SK-N-SH (cell line): ENCODE data around the gene ANO2. TPM values are rescaled to one million over a fixed set of nuclear protein-coding genes. Genes with fewer than 3 reads are reported as not detected.

Experiments used
- CTCF ChIA-PET: fragments of 300-600, 350-600 bp; formaldehyde crosslinking; extraction: SDS; loops from one replicate; lab custom pipeline; 2021; lab: Yijun Ruan, JAX
- POLR2A ChIA-PET: fragments of 350-600 bp; sonication (Branson Sonifier 250); formaldehyde crosslinking; extraction: SDS; loops from one replicate; lab custom pipeline; 2020; ENCODE audit warnings: antibody characterized with exemption, inconsistent platforms; lab: Yijun Ruan, JAX
- DNase-seq: peaks from one replicate; pipeline ENCODE4 v3.0.0; 2012
- H2AFZ ChIP-seq: fragments of 200-600 bp; sonication (generic); 2 replicates; pipeline ENCODE4 v1.8.1; 2016; ENCODE audit warnings: antibody characterized with exemption, mild to moderate bottlenecking, low read depth
- H3F3A ChIP-seq: fragments of 200-600 bp; sonication (generic); replicated peaks from 2 replicates; pipeline ENCODE3; 2016; ENCODE audit warnings: antibody characterized with exemption, mild to moderate bottlenecking; ENCODE audit not compliant: insufficient read depth
- H3K27ac ChIP-seq, 2 experiments: fragments of 200-500 bp in 1 of 2; fragments of 200-600 bp in 1 of 2; sonication (Bioruptor generic) in 1 of 2; sonication (generic), shearing (Covaris generic) in 1 of 2; 2 replicates each; pipeline versions ENCODE4 v1.5.1 to v1.6.1; 2014 to 2016; ENCODE audit warnings: low read depth in 2 of 2, inconsistent platforms in 1 of 2, low read length in 1 of 2, mild to moderate bottlenecking in 1 of 2, mixed read lengths in 1 of 2
- H3K27me3 ChIP-seq: fragments of 200-600 bp; sonication (generic), shearing (Covaris generic); 2 replicates; pipeline ENCODE4 v1.6.1; 2016; ENCODE audit warnings: mixed run types; ENCODE audit not compliant: insufficient read depth
- H3K36me3 ChIP-seq, 2 experiments: fragments of 200-500 bp in 1 of 2; fragments of 200-600 bp in 1 of 2; sonication (Bioruptor generic) in 1 of 2; sonication (generic) in 1 of 2; replicated peaks in 1 of 2; 2 replicates each; pipeline versions ENCODE3 to v1.5.1; 2014 to 2016; ENCODE audit warnings: low read length in 1 of 2, mild to moderate bottlenecking in 1 of 2; ENCODE audit not compliant: insufficient read depth in 2 of 2, control insufficient read depth in 1 of 2
- H3K4me1 ChIP-seq, 2 experiments: fragments of 200-500 bp in 1 of 2; fragments of 200-600 bp in 1 of 2; sonication (Bioruptor generic) in 1 of 2; sonication (generic), shearing (Covaris generic) in 1 of 2; 2 replicates each; pipeline versions ENCODE4 v1.5.1 to v1.6.1; 2014 to 2016; ENCODE audit warnings: low read depth in 1 of 2, low read length in 1 of 2, mixed run types in 1 of 2; ENCODE audit not compliant: insufficient read depth in 2 of 2, control insufficient read depth in 1 of 2
- H3K4me2 ChIP-seq: fragments of 200-600 bp; sonication (generic), shearing (Covaris generic); 2 replicates; pipeline ENCODE4 v1.6.1; 2017; ENCODE audit warnings: mixed run types
- H3K4me3 ChIP-seq, 2 experiments: fragments of 200-500 bp in 1 of 2; fragments of 200-600 bp in 1 of 2; sonication (Bioruptor generic) in 1 of 2; sonication (generic), shearing (Covaris generic) in 1 of 2; 2 replicates each; pipeline versions ENCODE4 v1.5.1 to v1.8.1; 2014 to 2016; ENCODE audit warnings: low read depth in 2 of 2, inconsistent platforms in 1 of 2, low read length in 1 of 2, mild to moderate bottlenecking in 1 of 2, mixed read lengths in 1 of 2, moderate library complexity in 1 of 2
- H3K79me2 ChIP-seq: fragments of 200-600 bp; sonication (generic); 2 replicates; pipeline ENCODE4 v1.8.1; 2017; ENCODE audit warnings: mild to moderate bottlenecking; ENCODE audit not compliant: insufficient read depth
- H3K9ac ChIP-seq: fragments of 200-600 bp; sonication (generic); 2 replicates; pipeline ENCODE4 v1.6.1; 2017; ENCODE audit warnings: mixed run types
- H3K9me2 ChIP-seq: fragments of 200-600 bp; sonication (generic); 2 replicates; pipeline ENCODE4 v1.6.1; 2017; ENCODE audit warnings: mixed run types
- H3K9me3 ChIP-seq: fragments of 200-600 bp; sonication (generic); 2 replicates; pipeline ENCODE4 v1.6.1; 2017; ENCODE audit warnings: mixed run types, mild to moderate bottlenecking, moderate library complexity
- H4K20me1 ChIP-seq: fragments of 200-600 bp; sonication (generic); 2 replicates; pipeline ENCODE4 v1.6.1; 2017; ENCODE audit warnings: mild to moderate bottlenecking, mixed run types; ENCODE audit not compliant: insufficient read depth
- CHD2 ChIP-seq: fragments of 150-350 bp; IDR thresholded peaks from 2 replicates; pipeline ENCODE4 v1.6.1; 2018; ENCODE audit warnings: low read length; ENCODE audit not compliant: partially characterized antibody
- ELF1 ChIP-seq: IDR thresholded peaks from 2 replicates; pipeline ENCODE4 v1.4.0; 2012
- EP300 ChIP-seq, 2 experiments: IDR thresholded peaks; 2 replicates each; pipeline versions ENCODE4 v1.4.0 to v1.6.1; 2012; ENCODE audit warnings: borderline replicate concordance in 1 of 2, low read depth in 1 of 2, low read length in 1 of 2
- EZH2phosphoT487 ChIP-seq: fragments of 200-600 bp; sonication (generic); IDR thresholded peaks from 2 replicates; pipeline ENCODE4 v1.6.1; 2017; ENCODE audit warnings: low read depth, mixed run types, mild to moderate bottlenecking, antibody characterized with exemption, moderate library complexity, borderline replicate concordance
- FOSL2 ChIP-seq: IDR thresholded peaks from 2 replicates; pipeline ENCODE4 v1.4.0; 2012; ENCODE audit warnings: low read depth, mild to moderate bottlenecking, moderate library complexity, borderline replicate concordance
- FOXJ3 ChIP-seq: sonication (generic); formaldehyde crosslinking; IDR thresholded peaks from 2 replicates; pipeline ENCODE4 v1.5.1; 2020; ENCODE audit warnings: mild to moderate bottlenecking, missing genetic modification reagents
- JUND ChIP-seq: IDR thresholded peaks from 2 replicates; pipeline ENCODE4 v1.4.0; 2012
- NRF1 ChIP-seq: IDR thresholded peaks from 2 replicates; pipeline ENCODE4 v1.6.1; 2012; ENCODE audit warnings: low read depth, mild to moderate bottlenecking, low read length
- POLR2AphosphoS5 ChIP-seq: IDR thresholded peaks from 2 replicates; pipeline ENCODE4 v1.6.1; 2012; ENCODE audit warnings: low read depth, low read length
- RCOR1 ChIP-seq: fragments of 150-350 bp; IDR thresholded peaks from 2 replicates; pipeline ENCODE4 v1.6.1; 2017; ENCODE audit warnings: antibody characterized with exemption, low read length
- RFX5 ChIP-seq: IDR thresholded peaks from 2 replicates; pipeline ENCODE4 v1.6.1; 2012; ENCODE audit warnings: mild to moderate bottlenecking, improper control_type of control experiment, low read length
- SMC3 ChIP-seq: IDR thresholded peaks from 2 replicates; pipeline ENCODE4 v1.6.1; 2012; ENCODE audit warnings: low read depth, low read length, improper control_type of control experiment
- TEAD4 ChIP-seq: IDR thresholded peaks from 2 replicates; pipeline ENCODE4 v1.4.0; 2012; ENCODE audit warnings: mild to moderate bottlenecking, borderline replicate concordance; ENCODE audit not compliant: insufficient read depth
- YY1 ChIP-seq: IDR thresholded peaks from 2 replicates; pipeline ENCODE4 v1.4.0; 2012; ENCODE audit warnings: low read depth, mild to moderate bottlenecking
- WGBS: methylation state at CpG from one replicate; pipeline ENCODE4 v1.1.6; 2017; ENCODE audit warnings: low lambda C conversion rate; 5-methylcytosine and 5-hydroxymethylcytosine counted together
- polyA plus RNA-seq, 3 experiments: library from polyadenylated mRNA; depleted of rRNA; stranded (reverse); fragments of >200 nt; gene quantifications; 2 replicates each; pipeline ENCODE4 v1.2.3, GENCODE V29; 2012
- TF ChIP-seq, protein P1 (sequence below): fragments of 200-600 bp; sonication (generic); IDR thresholded peaks from 2 replicates; pipeline ENCODE4 v1.6.1; 2017; ENCODE audit warnings: antibody characterized with exemption, mild to moderate bottlenecking, moderate library complexity
- TF ChIP-seq, protein P2 (sequence below): IDR thresholded peaks from 2 replicates; pipeline ENCODE4 v1.4.0; 2012; ENCODE audit warnings: low read depth
- TF ChIP-seq, protein P3 (sequence below): fragments of 150-350 bp; IDR thresholded peaks from 2 replicates; pipeline ENCODE4 v1.6.1; 2017; ENCODE audit warnings: antibody characterized with exemption, low read length, low read depth, borderline replicate concordance
- TF ChIP-seq, protein P4 (sequence below): IDR thresholded peaks from 2 replicates; pipeline ENCODE4 v1.4.0; 2012; ENCODE audit warnings: low read depth, borderline replicate concordance
- TF ChIP-seq, protein P5 (sequence below): IDR thresholded peaks from 2 replicates; pipeline ENCODE4; 2012
- TF ChIP-seq, protein P6 (sequence below): fragments of 150-350 bp; IDR thresholded peaks from 2 replicates; pipeline ENCODE4 v1.6.1; 2016; ENCODE audit warnings: mild to moderate bottlenecking, low read depth, low read length

Gene ANO2
- polyA plus RNA-seq, 1 of the 3 experiments (the other 2 are of a cell fraction), result not detected

DNA sequence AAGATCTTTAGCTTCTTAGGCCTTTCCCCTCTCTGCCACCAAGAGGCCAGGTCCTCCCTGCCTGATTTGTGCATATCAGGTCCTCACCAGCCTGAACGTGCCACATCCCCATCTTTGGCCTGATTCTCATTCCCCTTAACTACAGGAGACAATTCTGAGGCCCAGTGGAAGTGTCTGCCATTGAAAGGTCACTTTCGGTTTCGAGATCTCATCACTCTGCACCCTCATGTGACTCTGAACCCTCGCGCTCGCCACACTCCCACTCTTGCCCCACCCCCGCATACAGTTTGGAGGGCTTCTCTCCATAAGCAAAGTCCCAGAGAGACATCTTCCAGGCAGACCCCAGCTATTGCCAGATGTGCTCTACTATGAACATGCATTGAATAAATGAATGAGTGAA is 324.2 kb downstream of the ANO2 start:
- DNase-seq, result no peak
- no peak overlapping the region for H3K4me2 ChIP-seq
- H3K36me3 ChIP-seq, result no peaks in the 10 kb centered on the region
- no peaks in the 10 kb centered on the region for H3K79me2 ChIP-seq
- H2AFZ ChIP-seq, result no peak overlapping the region
- peaks cover 44% of the 10 kb centered on the region for H3K27me3 ChIP-seq
- no peaks in the 10 kb centered on the region for H3K9me2 ChIP-seq
- no peaks in the 10 kb centered on the region for H4K20me1 ChIP-seq
- H3K9me3 ChIP-seq, result no peaks in the 10 kb centered on the region
- H3K4me3 ChIP-seq, result no peak overlapping the region; a peak in 1 of 4 replicates
- H3K4me1 ChIP-seq, result no peaks in the 10 kb centered on the region
- H3K9ac ChIP-seq, result no peak overlapping the region
- ChIA-PET POLR2A (no interaction called here), CTCF (no interaction called here)
- TF ChIP-seq ELF1 (no peak), NRF1 (no peak), YY1 (no peak), JUND (no peak), FOSL2 (no peak), EP300 (IDR thresholded peaks at IDR 0.05; ENCODE audit: borderline replicate concordance in 1 of 2, low read depth in 1 of 2, low read length in 1 of 2) (no peak), FOXJ3 (CRISPR knock-in tag) (no peak), POLR2AphosphoS5 (no peak), RCOR1 (no peak), TEAD4 (no peak), RFX5 (no peak), CHD2 (no peak), EZH2phosphoT487 (no peak), SMC3 (no peak)
- TF ChIP-seq, protein P1, sequence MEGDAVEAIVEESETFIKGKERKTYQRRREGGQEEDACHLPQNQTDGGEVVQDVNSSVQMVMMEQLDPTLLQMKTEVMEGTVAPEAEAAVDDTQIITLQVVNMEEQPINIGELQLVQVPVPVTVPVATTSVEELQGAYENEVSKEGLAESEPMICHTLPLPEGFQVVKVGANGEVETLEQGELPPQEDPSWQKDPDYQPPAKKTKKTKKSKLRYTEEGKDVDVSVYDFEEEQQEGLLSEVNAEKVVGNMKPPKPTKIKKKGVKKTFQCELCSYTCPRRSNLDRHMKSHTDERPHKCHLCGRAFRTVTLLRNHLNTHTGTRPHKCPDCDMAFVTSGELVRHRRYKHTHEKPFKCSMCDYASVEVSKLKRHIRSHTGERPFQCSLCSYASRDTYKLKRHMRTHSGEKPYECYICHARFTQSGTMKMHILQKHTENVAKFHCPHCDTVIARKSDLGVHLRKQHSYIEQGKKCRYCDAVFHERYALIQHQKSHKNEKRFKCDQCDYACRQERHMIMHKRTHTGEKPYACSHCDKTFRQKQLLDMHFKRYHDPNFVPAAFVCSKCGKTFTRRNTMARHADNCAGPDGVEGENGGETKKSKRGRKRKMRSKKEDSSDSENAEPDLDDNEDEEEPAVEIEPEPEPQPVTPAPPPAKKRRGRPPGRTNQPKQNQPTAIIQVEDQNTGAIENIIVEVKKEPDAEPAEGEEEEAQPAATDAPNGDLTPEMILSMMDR, result no peak
- TF ChIP-seq, protein P2, sequence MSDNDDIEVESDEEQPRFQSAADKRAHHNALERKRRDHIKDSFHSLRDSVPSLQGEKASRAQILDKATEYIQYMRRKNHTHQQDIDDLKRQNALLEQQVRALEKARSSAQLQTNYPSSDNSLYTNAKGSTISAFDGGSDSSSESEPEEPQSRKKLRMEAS, result no peak
- TF ChIP-seq, protein P3, sequence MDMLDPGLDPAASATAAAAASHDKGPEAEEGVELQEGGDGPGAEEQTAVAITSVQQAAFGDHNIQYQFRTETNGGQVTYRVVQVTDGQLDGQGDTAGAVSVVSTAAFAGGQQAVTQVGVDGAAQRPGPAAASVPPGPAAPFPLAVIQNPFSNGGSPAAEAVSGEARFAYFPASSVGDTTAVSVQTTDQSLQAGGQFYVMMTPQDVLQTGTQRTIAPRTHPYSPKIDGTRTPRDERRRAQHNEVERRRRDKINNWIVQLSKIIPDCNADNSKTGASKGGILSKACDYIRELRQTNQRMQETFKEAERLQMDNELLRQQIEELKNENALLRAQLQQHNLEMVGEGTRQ, result no peak
- TF ChIP-seq, protein P4, sequence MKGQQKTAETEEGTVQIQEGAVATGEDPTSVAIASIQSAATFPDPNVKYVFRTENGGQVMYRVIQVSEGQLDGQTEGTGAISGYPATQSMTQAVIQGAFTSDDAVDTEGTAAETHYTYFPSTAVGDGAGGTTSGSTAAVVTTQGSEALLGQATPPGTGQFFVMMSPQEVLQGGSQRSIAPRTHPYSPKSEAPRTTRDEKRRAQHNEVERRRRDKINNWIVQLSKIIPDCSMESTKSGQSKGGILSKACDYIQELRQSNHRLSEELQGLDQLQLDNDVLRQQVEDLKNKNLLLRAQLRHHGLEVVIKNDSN, result no peak
- TF ChIP-seq, protein P5, sequence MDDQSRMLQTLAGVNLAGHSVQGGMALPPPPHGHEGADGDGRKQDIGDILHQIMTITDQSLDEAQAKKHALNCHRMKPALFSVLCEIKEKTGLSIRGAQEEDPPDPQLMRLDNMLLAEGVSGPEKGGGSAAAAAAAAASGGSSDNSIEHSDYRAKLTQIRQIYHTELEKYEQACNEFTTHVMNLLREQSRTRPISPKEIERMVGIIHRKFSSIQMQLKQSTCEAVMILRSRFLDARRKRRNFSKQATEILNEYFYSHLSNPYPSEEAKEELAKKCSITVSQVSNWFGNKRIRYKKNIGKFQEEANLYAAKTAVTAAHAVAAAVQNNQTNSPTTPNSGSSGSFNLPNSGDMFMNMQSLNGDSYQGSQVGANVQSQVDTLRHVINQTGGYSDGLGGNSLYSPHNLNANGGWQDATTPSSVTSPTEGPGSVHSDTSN, result no peak
- TF ChIP-seq, protein P6, sequence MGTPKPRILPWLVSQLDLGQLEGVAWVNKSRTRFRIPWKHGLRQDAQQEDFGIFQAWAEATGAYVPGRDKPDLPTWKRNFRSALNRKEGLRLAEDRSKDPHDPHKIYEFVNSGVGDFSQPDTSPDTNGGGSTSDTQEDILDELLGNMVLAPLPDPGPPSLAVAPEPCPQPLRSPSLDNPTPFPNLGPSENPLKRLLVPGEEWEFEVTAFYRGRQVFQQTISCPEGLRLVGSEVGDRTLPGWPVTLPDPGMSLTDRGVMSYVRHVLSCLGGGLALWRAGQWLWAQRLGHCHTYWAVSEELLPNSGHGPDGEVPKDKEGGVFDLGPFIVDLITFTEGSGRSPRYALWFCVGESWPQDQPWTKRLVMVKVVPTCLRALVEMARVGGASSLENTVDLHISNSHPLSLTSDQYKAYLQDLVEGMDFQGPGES, result no peak
- WGBS, result 6% methylated on average over 7 of the region's 7 CpGs
- H3K27ac ChIP-seq, result no peak overlapping the region
- H3F3A ChIP-seq, result no peaks in the 10 kb centered on the region
